WTC11 (cell line): ENCODE results near the gene C15orf39. TPM values are rescaled to one million over a fixed set of nuclear protein-coding genes. Genes with fewer than 3 reads are reported as not detected.

Experiments used
- ATAC-seq: fragments of 200-7000 bp; cut with Tn5 transposase; 2 replicates; pipeline ENCODE4 v1.10.0; 2021; ENCODE audit warnings: mild to moderate bottlenecking, moderate library complexity
- CTCF ChIA-PET: fragments of 300-600 bp; sonication (Branson Sonifier 250); formaldehyde crosslinking; loops from one replicate; lab custom pipeline; 2021; ENCODE audit warnings: antibody characterized with exemption; lab: Charles Lee
- POLR2A ChIA-PET: fragments of 350-600 bp; sonication (Branson Sonifier 250); formaldehyde crosslinking; loops from one replicate; lab custom pipeline; 2021; ENCODE audit warnings: antibody characterized with exemption; lab: Charles Lee
- DNase-seq: peaks from one replicate; pipeline ENCODE4 v3.0.0; 2021; ENCODE audit warnings: low spot score
- H3K27ac Mint-ChIP-seq: 2 replicates; pipeline ENCODE4 v1.8.0; 2021; ENCODE audit warnings: mixed read lengths
- H3K27me3 Mint-ChIP-seq: 2 replicates; pipeline ENCODE4 v1.8.0; 2021; ENCODE audit warnings: low read depth, mild to moderate bottlenecking, moderate library complexity, mixed read lengths
- H3K36me3 Mint-ChIP-seq: 2 replicates; pipeline ENCODE4 v1.8.0; 2021; ENCODE audit warnings: mixed read lengths
- H3K4me1 Mint-ChIP-seq: 2 replicates; pipeline ENCODE4 v1.8.0; 2022; ENCODE audit warnings: mixed read lengths
- H3K4me3 Mint-ChIP-seq: 2 replicates; pipeline ENCODE4 v1.8.0; 2021; ENCODE audit warnings: mild to moderate bottlenecking, moderate library complexity, mixed read lengths
- H3K9me3 Mint-ChIP-seq: 2 replicates; pipeline ENCODE4 v1.8.0; 2021; ENCODE audit warnings: mixed read lengths
- ATF2 ChIP-seq: sonication (generic); formaldehyde crosslinking; IDR thresholded peaks from 2 replicates; pipeline ENCODE4 v1.8.1; 2022; ENCODE audit warnings: low read depth, missing genetic modification reagents, borderline replicate concordance
- CBFB ChIP-seq: sonication (generic); formaldehyde crosslinking; IDR thresholded peaks from 2 replicates; pipeline ENCODE4 v1.8.1; 2022; ENCODE audit warnings: mild to moderate bottlenecking, low read depth, missing genetic modification reagents
- CREM ChIP-seq: sonication (generic); formaldehyde crosslinking; IDR thresholded peaks from 2 replicates; pipeline ENCODE4 v1.8.1; 2022; ENCODE audit warnings: mild to moderate bottlenecking, missing genetic modification reagents, moderate library complexity
- EMX1 ChIP-seq: fragments of 250-450 bp; sonication (Bioruptor Pico); IDR thresholded peaks from 2 replicates; pipeline ENCODE4 v1.8.0; 2021; ENCODE audit warnings: mild to moderate bottlenecking
- ETV6 ChIP-seq: sonication (generic); formaldehyde crosslinking; IDR thresholded peaks from 2 replicates; pipeline ENCODE4 v1.8.1; 2022; ENCODE audit warnings: mild to moderate bottlenecking, missing genetic modification reagents
- FOXP1 ChIP-seq: sonication (generic); formaldehyde crosslinking; IDR thresholded peaks from 2 replicates; pipeline ENCODE4 v1.8.0; 2022; ENCODE audit warnings: missing genetic modification reagents, mild to moderate bottlenecking, moderate library complexity, borderline replicate concordance
- GTF2I ChIP-seq: fragments of 250-450 bp; sonication (Bioruptor Pico); conservative IDR thresholded peaks from 2 replicates; pipeline ENCODE4 v1.4.0; 2021; ENCODE audit warnings: mild to moderate bottlenecking
- JAZF1 ChIP-seq: fragments of 250-450 bp; sonication (Bioruptor Pico); IDR thresholded peaks from 2 replicates; pipeline ENCODE4 v1.9.0; 2021; ENCODE audit warnings: moderate library complexity, mild to moderate bottlenecking, inconsistent platforms
- NFE2L1 ChIP-seq: sonication (generic); formaldehyde crosslinking; IDR thresholded peaks from 2 replicates; pipeline ENCODE4 v1.8.1; 2023; ENCODE audit warnings: missing genetic modification reagents
- NR1H2 ChIP-seq: sonication (generic); formaldehyde crosslinking; IDR thresholded peaks from 2 replicates; pipeline ENCODE4 v1.9.0; 2021; ENCODE audit warnings: mild to moderate bottlenecking, moderate library complexity, missing genetic modification reagents
- PREB ChIP-seq: sonication (generic); formaldehyde crosslinking; IDR thresholded peaks from 2 replicates; pipeline ENCODE4 v1.8.1; 2022; ENCODE audit warnings: mild to moderate bottlenecking, missing genetic modification reagents, moderate library complexity, borderline replicate concordance
- RELA ChIP-seq: sonication (generic); formaldehyde crosslinking; IDR thresholded peaks from 2 replicates; pipeline ENCODE4 v1.8.1; 2022; ENCODE audit warnings: missing genetic modification reagents, mild to moderate bottlenecking, borderline replicate concordance
- SOX15 ChIP-seq: fragments of 250-450 bp; sonication (Bioruptor Pico); IDR thresholded peaks from 2 replicates; pipeline ENCODE4 v1.9.0; 2021; ENCODE audit warnings: mild to moderate bottlenecking
- TCF7 ChIP-seq: sonication (generic); formaldehyde crosslinking; IDR thresholded peaks from 2 replicates; pipeline ENCODE4 v1.8.0; 2022; ENCODE audit warnings: mild to moderate bottlenecking, low read depth, missing genetic modification reagents, moderate library complexity
- ZBTB21 ChIP-seq: sonication (generic); formaldehyde crosslinking; IDR thresholded peaks from 2 replicates; pipeline ENCODE4 v1.8.1; 2023; ENCODE audit warnings: mild to moderate bottlenecking, missing genetic modification reagents, borderline replicate concordance
- ZBTB43 ChIP-seq: sonication (generic); formaldehyde crosslinking; IDR thresholded peaks from 2 replicates; pipeline ENCODE4 v1.8.1; 2023; ENCODE audit warnings: mild to moderate bottlenecking, missing genetic modification reagents
- ZNF396 ChIP-seq: fragments of 250-450 bp; sonication (Bioruptor Pico); IDR thresholded peaks from 2 replicates; pipeline ENCODE4 v1.8.0; 2021; ENCODE audit warnings: mild to moderate bottlenecking, moderate library complexity, borderline replicate concordance
- total RNA-seq: library from RNA; stranded (reverse); gene quantifications from 3 replicates; pipeline ENCODE4 v1.2.3, GENCODE V29; 2021
- TF ChIP-seq, protein P1 (sequence below): sonication (generic); formaldehyde crosslinking; IDR thresholded peaks from 2 replicates; pipeline ENCODE4 v1.8.1; 2022; ENCODE audit warnings: mild to moderate bottlenecking, moderate library complexity, missing genetic modification reagents
- TF ChIP-seq, protein P2 (sequence below): fragments of 250-450 bp; sonication (Bioruptor Pico); IDR thresholded peaks from 2 replicates; pipeline ENCODE4 v1.9.0; 2021; ENCODE audit warnings: mild to moderate bottlenecking
- TF ChIP-seq, protein P3 (sequence below): sonication (generic); formaldehyde crosslinking; IDR thresholded peaks from 2 replicates; pipeline ENCODE4 v1.8.1; 2023; ENCODE audit warnings: mild to moderate bottlenecking, missing genetic modification reagents, moderate library complexity
- TF ChIP-seq, protein P4 (sequence below): sonication (generic); formaldehyde crosslinking; IDR thresholded peaks from 2 replicates; pipeline ENCODE4 v1.8.1; 2022; ENCODE audit warnings: low read depth, mild to moderate bottlenecking, moderate library complexity, missing genetic modification reagents, borderline replicate concordance
- TF ChIP-seq, protein P5 (sequence below): sonication (generic); formaldehyde crosslinking; IDR thresholded peaks from 2 replicates; pipeline ENCODE4 v1.8.0; 2023; ENCODE audit warnings: missing genetic modification reagents

Gene C15orf39
- total RNA-seq, 1 experiment from 2014 or later, result 52.8 TPM

- CTCF ChIA-PET, result no interaction called here
- Mint-ChIP-seq H3K4me1 (peaks cover 11% of the 10 kb centered on the region), H3K27me3 (peaks cover 27% of the 10 kb centered on the region), H3K9me3 (no peaks in the 10 kb centered on the region), H3K4me3 (no peak overlapping the region)
- ATAC-seq, result no peak
- POLR2A ChIA-PET, result no interaction called here
- DNase-seq, result no peak
- TF ChIP-seq CREM (CRISPR knock-in tag) (no peak), ETV6 (CRISPR knock-in tag) (no peak), ZBTB43 (no peak), ZBTB21 (CRISPR knock-in tag) (no peak), CBFB (CRISPR knock-in tag) (no peak), ZNF396 (no peak)
- TF ChIP-seq, protein P1, sequence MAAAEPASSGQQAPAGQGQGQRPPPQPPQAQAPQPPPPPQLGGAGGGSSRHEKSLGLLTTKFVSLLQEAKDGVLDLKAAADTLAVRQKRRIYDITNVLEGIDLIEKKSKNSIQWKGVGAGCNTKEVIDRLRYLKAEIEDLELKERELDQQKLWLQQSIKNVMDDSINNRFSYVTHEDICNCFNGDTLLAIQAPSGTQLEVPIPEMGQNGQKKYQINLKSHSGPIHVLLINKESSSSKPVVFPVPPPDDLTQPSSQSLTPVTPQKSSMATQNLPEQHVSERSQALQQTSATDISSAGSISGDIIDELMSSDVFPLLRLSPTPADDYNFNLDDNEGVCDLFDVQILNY (CRISPR knock-in tag), result no peak
- TF ChIP-seq, protein P2, sequence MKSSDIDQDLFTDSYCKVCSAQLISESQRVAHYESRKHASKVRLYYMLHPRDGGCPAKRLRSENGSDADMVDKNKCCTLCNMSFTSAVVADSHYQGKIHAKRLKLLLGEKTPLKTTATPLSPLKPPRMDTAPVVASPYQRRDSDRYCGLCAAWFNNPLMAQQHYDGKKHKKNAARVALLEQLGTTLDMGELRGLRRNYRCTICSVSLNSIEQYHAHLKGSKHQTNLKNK (CRISPR knock-in tag), result no peak
- TF ChIP-seq, protein P3, sequence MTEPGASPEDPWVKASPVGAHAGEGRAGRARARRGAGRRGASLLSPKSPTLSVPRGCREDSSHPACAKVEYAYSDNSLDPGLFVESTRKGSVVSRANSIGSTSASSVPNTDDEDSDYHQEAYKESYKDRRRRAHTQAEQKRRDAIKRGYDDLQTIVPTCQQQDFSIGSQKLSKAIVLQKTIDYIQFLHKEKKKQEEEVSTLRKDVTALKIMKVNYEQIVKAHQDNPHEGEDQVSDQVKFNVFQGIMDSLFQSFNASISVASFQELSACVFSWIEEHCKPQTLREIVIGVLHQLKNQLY (CRISPR knock-in tag), result no peak
- TF ChIP-seq, all 79 proteins: peak for 0
- Mint-ChIP-seq H3K27ac (no peak overlapping the region), H3K36me3 (no peaks in the 10 kb centered on the region)
Observed at GRCh38 chr15:75231836-75232235, 30.2 kb downstream of the C15orf39 start.

DNA sequence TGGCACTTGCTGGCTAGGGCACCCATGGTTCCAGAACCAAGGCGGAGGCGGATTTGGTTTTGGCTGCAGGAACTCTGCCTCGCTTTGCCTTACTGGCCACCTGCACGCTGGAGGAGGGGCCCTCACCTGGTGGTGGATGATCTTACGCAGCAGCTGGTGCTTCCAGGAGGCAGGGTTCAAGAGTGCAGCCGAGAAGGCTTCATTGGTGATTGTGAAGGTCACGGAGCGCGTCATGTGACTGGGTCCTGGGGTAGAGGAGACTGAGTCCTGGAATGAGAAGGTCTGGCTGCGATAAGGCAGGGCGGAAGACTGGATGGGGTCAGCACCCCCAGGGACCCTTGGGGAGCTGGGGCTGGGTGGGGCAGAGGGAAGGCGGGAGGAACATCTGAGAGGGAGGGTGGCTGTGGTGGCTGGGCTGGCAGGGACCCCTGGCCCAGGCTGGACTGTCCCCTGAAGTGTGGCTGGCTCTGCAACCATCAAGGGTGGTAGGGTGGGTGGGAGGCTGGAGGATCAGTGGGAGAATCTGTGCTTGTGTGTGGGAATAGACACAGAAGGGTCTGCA lies 30.7 kb downstream of the C15orf39 start:
- no peak overlapping the region for H3K27ac Mint-ChIP-seq
- TF ChIP-seq, protein P4, sequence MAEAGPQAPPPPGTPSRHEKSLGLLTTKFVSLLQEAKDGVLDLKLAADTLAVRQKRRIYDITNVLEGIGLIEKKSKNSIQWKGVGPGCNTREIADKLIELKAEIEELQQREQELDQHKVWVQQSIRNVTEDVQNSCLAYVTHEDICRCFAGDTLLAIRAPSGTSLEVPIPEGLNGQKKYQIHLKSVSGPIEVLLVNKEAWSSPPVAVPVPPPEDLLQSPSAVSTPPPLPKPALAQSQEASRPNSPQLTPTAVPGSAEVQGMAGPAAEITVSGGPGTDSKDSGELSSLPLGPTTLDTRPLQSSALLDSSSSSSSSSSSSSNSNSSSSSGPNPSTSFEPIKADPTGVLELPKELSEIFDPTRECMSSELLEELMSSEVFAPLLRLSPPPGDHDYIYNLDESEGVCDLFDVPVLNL (CRISPR knock-in tag), result no peak
- no peak for TF ChIP-seq EMX1 (CRISPR knock-in tag)
- TF ChIP-seq, protein P5, sequence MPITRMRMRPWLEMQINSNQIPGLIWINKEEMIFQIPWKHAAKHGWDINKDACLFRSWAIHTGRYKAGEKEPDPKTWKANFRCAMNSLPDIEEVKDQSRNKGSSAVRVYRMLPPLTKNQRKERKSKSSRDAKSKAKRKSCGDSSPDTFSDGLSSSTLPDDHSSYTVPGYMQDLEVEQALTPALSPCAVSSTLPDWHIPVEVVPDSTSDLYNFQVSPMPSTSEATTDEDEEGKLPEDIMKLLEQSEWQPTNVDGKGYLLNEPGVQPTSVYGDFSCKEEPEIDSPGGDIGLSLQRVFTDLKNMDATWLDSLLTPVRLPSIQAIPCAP (CRISPR knock-in tag), result no peak
- TF ChIP-seq NR1H2, result no peak
- peaks cover 22% of the 10 kb centered on the region for H3K27me3 Mint-ChIP-seq
- no peak overlapping the region for H3K4me3 Mint-ChIP-seq
- ChIA-PET POLR2A (no interaction called here), CTCF (no interaction called here)
- H3K9me3 Mint-ChIP-seq, result no peaks in the 10 kb centered on the region
- peaks cover 11% of the 10 kb centered on the region for H3K4me1 Mint-ChIP-seq
- ATAC-seq (no peak), DNase-seq (no peak)
- no peaks in the 10 kb centered on the region for H3K36me3 Mint-ChIP-seq

- Mint-ChIP-seq H3K27ac (no peak overlapping the region), H3K9me3 (no peaks in the 10 kb centered on the region), H3K4me1 (peaks cover 14% of the 10 kb centered on the region), H3K4me3 (no peak overlapping the region), H3K27me3 (peaks cover 20% of the 10 kb centered on the region), H3K36me3 (no peaks in the 10 kb centered on the region)
- ATAC-seq, result no peak
- DNase-seq, result no peak
- no peak for TF ChIP-seq SOX15 (CRISPR knock-in tag)
- no peak for TF ChIP-seq RELA (CRISPR knock-in tag)
- no peak for TF ChIP-seq FOXP1 (CRISPR knock-in tag)
- no peak for TF ChIP-seq NFE2L1 (CRISPR knock-in tag)
- TF ChIP-seq JAZF1, result no peak
- no peak for TF ChIP-seq PREB (CRISPR knock-in tag)
- no peak for TF ChIP-seq GTF2I (CRISPR knock-in tag)
- no peak for TF ChIP-seq ATF2 (CRISPR knock-in tag)
- TF ChIP-seq TCF7 (CRISPR knock-in tag), result no peak
- ChIA-PET POLR2A (no interaction called here), CTCF (no interaction called here)
Observed at GRCh38 chr15:75232826-75233503, 31.3 kb downstream of the C15orf39 start.
